ENCODE results near the gene ACYP2.

ACYP2 gene

GRCh38 chr2:54099370-54099769 is 16.0 kb upstream of the ACYP2 start:
- no peak for TF ChIP-seq CTCF (conservative IDR thresholded peaks at IDR 0.05; ENCODE audit: low read depth, low read length)
- no peak for DNase-seq (ENCODE audit: low read depth)

GRCh38 chr2:54099829-54100585 is 15.4 kb upstream of the ACYP2 start:
- no peak overlapping the region for H3K4me3 ChIP-seq (ENCODE audit: low read depth, low read length)
- DNase-seq (ENCODE audit: low read depth) = no peak
- no peak for TF ChIP-seq CTCF (conservative IDR thresholded peaks at IDR 0.05; ENCODE audit: low read depth, low read length)

More at GRCh38 chr2:54099370-54099769, 16.0 kb upstream of the ACYP2 start:
- no peak overlapping the region for H3K4me3 ChIP-seq (ENCODE audit: low read depth, low read length)

- no peak for DNase-seq (ENCODE audit: low read depth)
- no peak for TF ChIP-seq CTCF (conservative IDR thresholded peaks at IDR 0.05; ENCODE audit: low read depth, low read length)
- H3K4me3 ChIP-seq (ENCODE audit: low read depth, low read length) = no peak overlapping the region
Observed at GRCh38 chr2:54100772-54101171, 14.6 kb upstream of the ACYP2 start.

GRCh38 chr2:54103454-54104314 is 11.7 kb upstream of the ACYP2 start:
- peak; percentile 30 for TF ChIP-seq CTCF (conservative IDR thresholded peaks at IDR 0.05; ENCODE audit: low read depth, low read length)
- H3K4me3 ChIP-seq (ENCODE audit: low read depth, low read length) = no peak overlapping the region
- peak; percentile 82 for DNase-seq (ENCODE audit: low read depth)

- DNase-seq (ENCODE audit: low read depth) = peak; percentile 80
- peak; percentile 86 for TF ChIP-seq CTCF (conservative IDR thresholded peaks at IDR 0.05; ENCODE audit: low read depth, low read length)
- H3K4me3 ChIP-seq (ENCODE audit: low read depth, low read length) = no peak overlapping the region
Observed at GRCh38 chr2:54106631-54107454, 8.6 kb upstream of the ACYP2 start.

- no peak overlapping the region for H3K4me3 ChIP-seq (ENCODE audit: low read depth, low read length)
- DNase-seq (ENCODE audit: low read depth) = no peak
- TF ChIP-seq CTCF (conservative IDR thresholded peaks at IDR 0.05; ENCODE audit: low read depth, low read length) = no peak
Observed at GRCh38 chr2:54107455-54107764, 8.0 kb upstream of the ACYP2 start.

All from choroid plexus epithelial cell (primary cell).